ENCODE results near the gene PLSCR1.

Gene PLSCR1

DNA sequence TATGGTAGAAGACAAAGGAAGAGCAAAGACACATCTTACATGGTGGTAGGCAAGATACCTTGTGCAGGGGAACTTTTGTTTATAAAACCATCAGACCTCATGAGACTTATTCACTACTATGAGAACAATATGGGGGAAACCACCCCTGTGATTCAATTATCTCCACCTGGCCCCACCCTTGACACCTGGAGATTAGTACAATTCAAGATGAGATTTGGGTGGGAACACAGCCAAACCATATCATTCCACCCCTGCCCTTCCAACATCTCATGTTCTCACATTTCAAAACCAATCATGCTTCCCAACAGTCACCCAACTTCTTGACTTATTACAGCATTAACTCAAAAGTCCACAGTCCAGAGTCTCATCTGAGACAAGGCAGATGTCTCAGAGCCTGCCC is 21.7 kb upstream of the PLSCR1 start:
- DNase-seq, result no peak
- TF ChIP-seq, protein P1, sequence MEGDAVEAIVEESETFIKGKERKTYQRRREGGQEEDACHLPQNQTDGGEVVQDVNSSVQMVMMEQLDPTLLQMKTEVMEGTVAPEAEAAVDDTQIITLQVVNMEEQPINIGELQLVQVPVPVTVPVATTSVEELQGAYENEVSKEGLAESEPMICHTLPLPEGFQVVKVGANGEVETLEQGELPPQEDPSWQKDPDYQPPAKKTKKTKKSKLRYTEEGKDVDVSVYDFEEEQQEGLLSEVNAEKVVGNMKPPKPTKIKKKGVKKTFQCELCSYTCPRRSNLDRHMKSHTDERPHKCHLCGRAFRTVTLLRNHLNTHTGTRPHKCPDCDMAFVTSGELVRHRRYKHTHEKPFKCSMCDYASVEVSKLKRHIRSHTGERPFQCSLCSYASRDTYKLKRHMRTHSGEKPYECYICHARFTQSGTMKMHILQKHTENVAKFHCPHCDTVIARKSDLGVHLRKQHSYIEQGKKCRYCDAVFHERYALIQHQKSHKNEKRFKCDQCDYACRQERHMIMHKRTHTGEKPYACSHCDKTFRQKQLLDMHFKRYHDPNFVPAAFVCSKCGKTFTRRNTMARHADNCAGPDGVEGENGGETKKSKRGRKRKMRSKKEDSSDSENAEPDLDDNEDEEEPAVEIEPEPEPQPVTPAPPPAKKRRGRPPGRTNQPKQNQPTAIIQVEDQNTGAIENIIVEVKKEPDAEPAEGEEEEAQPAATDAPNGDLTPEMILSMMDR (IDR thresholded peaks at IDR 0.05), result no peak
- Histone ChIP-seq H3K27ac (no peak overlapping the region), H3K4me3 (no peak overlapping the region), H3K9me3 (no peaks in the 10 kb centered on the region), H3K27me3 (no peaks in the 10 kb centered on the region), H3K4me1 (no peaks in the 10 kb centered on the region), H3K36me3 (no peaks in the 10 kb centered on the region)
- intact Hi-C loops (cut with DNase I; ENCODE audit: low total_unique reads), result no loop called here

DNA sequence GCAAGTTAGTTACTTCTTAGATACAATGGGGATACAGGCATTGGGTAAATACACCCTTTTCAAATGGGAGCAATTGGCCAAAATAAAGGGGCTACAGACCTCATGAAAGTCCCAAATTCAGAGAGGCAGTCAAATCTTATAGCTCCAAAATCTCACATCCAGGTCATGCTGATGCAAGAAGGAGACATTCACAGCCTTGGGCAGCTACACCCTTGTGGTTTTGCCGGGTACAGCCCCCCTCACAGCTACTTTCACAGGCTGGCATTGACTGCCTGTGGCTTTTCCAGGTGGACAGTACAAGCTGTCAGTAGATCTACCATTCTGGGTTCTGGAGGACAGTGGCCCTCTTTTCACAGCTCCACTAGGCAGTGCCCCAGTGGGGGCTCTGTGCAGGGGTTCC is 17.5 kb upstream of the PLSCR1 start:
- intact Hi-C loops (cut with DNase I; ENCODE audit: low total_unique reads), result no loop called here

DNA sequence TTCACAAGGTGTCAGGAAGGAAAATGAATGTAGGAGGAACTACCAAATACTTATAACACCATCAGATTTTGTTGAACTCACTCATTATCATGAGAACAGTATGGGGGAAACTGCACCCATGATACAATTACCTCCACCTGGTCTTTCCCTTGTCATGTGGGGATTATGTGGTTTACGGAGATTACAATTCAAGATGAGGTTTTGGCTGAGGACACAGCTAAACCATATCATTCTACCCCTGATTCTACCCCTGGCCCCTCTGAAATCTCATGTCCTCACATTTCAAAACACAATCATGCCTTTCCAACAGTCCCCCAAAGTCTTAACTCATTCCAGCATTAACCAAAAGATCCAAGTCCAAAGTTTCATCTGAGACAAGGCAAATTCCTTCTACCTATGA is 17.1 kb upstream of the PLSCR1 start:
- intact Hi-C loops (cut with DNase I; ENCODE audit: low total_unique reads), result no loop called here
- Histone ChIP-seq H3K27ac (no peak overlapping the region), H3K36me3 (no peaks in the 10 kb centered on the region), H3K4me3 (no peak overlapping the region), H3K4me1 (no peaks in the 10 kb centered on the region), H3K27me3 (no peaks in the 10 kb centered on the region), H3K9me3 (no peaks in the 10 kb centered on the region)
- TF ChIP-seq, protein P1 (IDR thresholded peaks at IDR 0.05), result no peak
- no peak for DNase-seq

More for the DNA sequence above, 17.5 kb upstream of the PLSCR1 start:
- no peak for DNase-seq
- H3K36me3 ChIP-seq, result no peaks in the 10 kb centered on the region
- H3K4me1 ChIP-seq, result no peaks in the 10 kb centered on the region
- no peaks in the 10 kb centered on the region for H3K9me3 ChIP-seq
- H3K27ac ChIP-seq, result no peak overlapping the region
- H3K4me3 ChIP-seq, result no peak overlapping the region
- TF ChIP-seq, protein P1 (IDR thresholded peaks at IDR 0.05), result no peak
- no peaks in the 10 kb centered on the region for H3K27me3 ChIP-seq

GRCh38 chr3:146560678-146561077 is 16.3 kb upstream of the PLSCR1 start:
- Histone ChIP-seq H3K4me1 (no peaks in the 10 kb centered on the region), H3K9me3 (no peaks in the 10 kb centered on the region), H3K36me3 (no peaks in the 10 kb centered on the region), H3K4me3 (no peak overlapping the region), H3K27ac (no peak overlapping the region), H3K27me3 (no peaks in the 10 kb centered on the region)
- TF ChIP-seq, protein P1 (IDR thresholded peaks at IDR 0.05), result no peak
- intact Hi-C loops (cut with DNase I; ENCODE audit: low total_unique reads), result no loop called here
- no peak for DNase-seq

DNA sequence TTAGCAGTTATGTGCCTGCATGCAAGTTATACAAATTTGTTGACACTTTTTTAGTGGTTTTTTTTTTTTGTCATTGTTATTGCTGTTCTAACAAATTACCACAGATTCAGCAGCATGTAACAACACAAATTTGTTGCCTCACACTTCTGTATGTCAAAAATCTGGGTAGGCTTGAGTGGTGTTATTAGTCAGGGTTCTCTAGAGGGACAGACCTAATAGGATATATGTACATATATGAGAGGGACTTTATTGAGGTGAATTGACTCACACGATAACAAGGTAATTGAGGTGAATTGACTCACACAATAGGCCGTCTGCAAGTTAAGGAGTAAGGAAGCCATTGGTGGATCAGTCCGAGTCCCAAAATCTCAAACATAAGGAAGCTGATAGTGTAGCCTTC is 15.0 kb upstream of the PLSCR1 start:
- H3K9me3 ChIP-seq, result no peaks in the 10 kb centered on the region
- H3K4me1 ChIP-seq, result no peaks in the 10 kb centered on the region
- DNase-seq, result no peak
- no peaks in the 10 kb centered on the region for H3K27me3 ChIP-seq
- H3K36me3 ChIP-seq, result no peaks in the 10 kb centered on the region
- H3K4me3 ChIP-seq, result no peak overlapping the region
- TF ChIP-seq, protein P1 (IDR thresholded peaks at IDR 0.05), result no peak
- intact Hi-C loops (cut with DNase I; ENCODE audit: low total_unique reads), result no loop called here
- H3K27ac ChIP-seq, result no peak overlapping the region

DNA sequence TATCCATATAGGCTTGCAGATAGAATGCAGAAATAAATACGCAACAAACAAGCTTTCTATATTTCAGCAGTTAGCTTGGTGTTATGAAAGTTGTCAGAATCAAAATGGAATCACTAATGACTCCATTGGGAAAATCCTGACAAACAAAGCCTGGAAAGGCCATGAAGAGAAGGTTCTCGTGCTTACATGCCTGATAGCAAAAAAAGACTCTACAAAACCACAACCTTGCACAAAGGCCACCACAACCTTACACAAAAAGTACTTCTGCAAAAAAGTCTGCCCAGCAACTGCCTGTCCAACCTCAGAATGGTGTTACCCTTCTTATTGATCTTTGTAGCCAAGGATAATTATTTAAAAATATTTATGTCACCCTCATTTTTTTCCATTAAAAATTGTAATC is 14.4 kb upstream of the PLSCR1 start:
- H3K4me3 ChIP-seq, result no peak overlapping the region
- no peaks in the 10 kb centered on the region for H3K9me3 ChIP-seq
- H3K36me3 ChIP-seq, result no peaks in the 10 kb centered on the region
- H3K4me1 ChIP-seq, result no peaks in the 10 kb centered on the region
- intact Hi-C loops (cut with DNase I; ENCODE audit: low total_unique reads), result no loop called here
- TF ChIP-seq, protein P1 (IDR thresholded peaks at IDR 0.05), result no peak
- H3K27ac ChIP-seq, result no peak overlapping the region
- DNase-seq, result no peak
- H3K27me3 ChIP-seq, result no peaks in the 10 kb centered on the region

Data from tibial artery (tissue), 4 donors.